HL-60 (cell line): ENCODE results near the gene GPD2.

Experiments used
- GABPA ChIP-seq: IDR thresholded peaks from 2 replicates; pipeline ENCODE4 v1.6.1; 2012; ENCODE audit warnings: low read depth
- POLR2AphosphoS5 ChIP-seq: IDR thresholded peaks from 2 replicates; pipeline ENCODE4 v1.6.1; 2012; ENCODE audit warnings: low read depth
- SPI1 ChIP-seq: IDR thresholded peaks from 2 replicates; pipeline ENCODE4 v1.6.1; 2012; ENCODE audit warnings: low read depth, mild to moderate bottlenecking, borderline replicate concordance
- TF ChIP-seq, protein P1 (sequence below): IDR thresholded peaks from one replicate; pipeline ENCODE4 v1.5.1; 2011; ENCODE audit warnings: low read length, control low read depth, inconsistent platforms; ENCODE audit not compliant: insufficient read depth
- TF ChIP-seq, protein P2 (sequence below): IDR thresholded peaks from 2 replicates; pipeline ENCODE4 v1.6.1; 2012; ENCODE audit warnings: low read depth; ENCODE audit not compliant: insufficient replicate concordance

DNA sequence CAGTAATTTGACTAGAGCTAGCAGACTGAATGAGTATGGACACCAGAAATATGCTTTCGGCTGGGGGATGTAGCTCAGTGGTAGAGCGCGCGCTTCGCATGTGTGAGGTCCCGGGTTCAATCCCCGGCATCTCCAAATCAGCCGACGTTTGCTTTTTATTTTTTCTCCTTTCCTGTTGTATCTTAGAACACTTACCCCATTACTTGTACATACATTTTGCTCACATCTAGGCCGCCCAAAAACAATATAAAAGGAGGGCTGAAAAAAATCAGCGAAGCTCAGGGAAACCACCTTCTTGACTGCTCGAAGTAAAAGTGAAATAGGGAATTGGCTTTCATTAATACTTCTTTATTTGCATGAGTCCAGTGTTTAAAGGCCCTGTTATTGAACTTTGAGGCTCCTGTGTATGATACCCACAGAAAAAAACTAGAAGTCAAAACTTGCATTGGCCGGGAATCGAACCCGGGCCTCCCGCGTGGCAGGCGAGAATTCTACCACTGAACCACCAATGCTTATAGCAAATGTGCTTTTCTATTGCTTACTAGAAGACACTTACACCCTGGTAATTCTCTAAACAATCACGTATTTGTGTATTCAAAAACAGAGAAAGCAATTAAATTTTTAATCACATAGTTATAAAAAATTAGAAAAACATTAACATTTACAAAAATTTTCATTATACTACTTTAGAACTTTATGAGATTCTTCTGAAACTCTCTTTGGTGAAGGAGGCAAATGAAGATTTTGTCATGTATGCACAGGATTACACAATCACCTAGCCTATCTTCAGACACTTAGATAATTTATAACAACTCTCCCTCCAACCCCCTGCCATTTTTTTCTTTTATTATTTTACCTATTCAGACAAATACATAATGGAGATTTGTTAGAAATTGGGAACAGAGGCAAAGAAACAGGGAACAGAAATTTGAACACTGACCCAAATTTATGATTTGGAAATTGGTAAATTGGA is 35.2 kb upstream of the GPD2 start:
- TF ChIP-seq, protein P1, sequence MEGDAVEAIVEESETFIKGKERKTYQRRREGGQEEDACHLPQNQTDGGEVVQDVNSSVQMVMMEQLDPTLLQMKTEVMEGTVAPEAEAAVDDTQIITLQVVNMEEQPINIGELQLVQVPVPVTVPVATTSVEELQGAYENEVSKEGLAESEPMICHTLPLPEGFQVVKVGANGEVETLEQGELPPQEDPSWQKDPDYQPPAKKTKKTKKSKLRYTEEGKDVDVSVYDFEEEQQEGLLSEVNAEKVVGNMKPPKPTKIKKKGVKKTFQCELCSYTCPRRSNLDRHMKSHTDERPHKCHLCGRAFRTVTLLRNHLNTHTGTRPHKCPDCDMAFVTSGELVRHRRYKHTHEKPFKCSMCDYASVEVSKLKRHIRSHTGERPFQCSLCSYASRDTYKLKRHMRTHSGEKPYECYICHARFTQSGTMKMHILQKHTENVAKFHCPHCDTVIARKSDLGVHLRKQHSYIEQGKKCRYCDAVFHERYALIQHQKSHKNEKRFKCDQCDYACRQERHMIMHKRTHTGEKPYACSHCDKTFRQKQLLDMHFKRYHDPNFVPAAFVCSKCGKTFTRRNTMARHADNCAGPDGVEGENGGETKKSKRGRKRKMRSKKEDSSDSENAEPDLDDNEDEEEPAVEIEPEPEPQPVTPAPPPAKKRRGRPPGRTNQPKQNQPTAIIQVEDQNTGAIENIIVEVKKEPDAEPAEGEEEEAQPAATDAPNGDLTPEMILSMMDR = no peak
- TF ChIP-seq POLR2AphosphoS5 = no peak
- TF ChIP-seq, protein P2, sequence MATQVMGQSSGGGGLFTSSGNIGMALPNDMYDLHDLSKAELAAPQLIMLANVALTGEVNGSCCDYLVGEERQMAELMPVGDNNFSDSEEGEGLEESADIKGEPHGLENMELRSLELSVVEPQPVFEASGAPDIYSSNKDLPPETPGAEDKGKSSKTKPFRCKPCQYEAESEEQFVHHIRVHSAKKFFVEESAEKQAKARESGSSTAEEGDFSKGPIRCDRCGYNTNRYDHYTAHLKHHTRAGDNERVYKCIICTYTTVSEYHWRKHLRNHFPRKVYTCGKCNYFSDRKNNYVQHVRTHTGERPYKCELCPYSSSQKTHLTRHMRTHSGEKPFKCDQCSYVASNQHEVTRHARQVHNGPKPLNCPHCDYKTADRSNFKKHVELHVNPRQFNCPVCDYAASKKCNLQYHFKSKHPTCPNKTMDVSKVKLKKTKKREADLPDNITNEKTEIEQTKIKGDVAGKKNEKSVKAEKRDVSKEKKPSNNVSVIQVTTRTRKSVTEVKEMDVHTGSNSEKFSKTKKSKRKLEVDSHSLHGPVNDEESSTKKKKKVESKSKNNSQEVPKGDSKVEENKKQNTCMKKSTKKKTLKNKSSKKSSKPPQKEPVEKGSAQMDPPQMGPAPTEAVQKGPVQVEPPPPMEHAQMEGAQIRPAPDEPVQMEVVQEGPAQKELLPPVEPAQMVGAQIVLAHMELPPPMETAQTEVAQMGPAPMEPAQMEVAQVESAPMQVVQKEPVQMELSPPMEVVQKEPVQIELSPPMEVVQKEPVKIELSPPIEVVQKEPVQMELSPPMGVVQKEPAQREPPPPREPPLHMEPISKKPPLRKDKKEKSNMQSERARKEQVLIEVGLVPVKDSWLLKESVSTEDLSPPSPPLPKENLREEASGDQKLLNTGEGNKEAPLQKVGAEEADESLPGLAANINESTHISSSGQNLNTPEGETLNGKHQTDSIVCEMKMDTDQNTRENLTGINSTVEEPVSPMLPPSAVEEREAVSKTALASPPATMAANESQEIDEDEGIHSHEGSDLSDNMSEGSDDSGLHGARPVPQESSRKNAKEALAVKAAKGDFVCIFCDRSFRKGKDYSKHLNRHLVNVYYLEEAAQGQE = no peak
- no peak for TF ChIP-seq SPI1
- no peak; the same call in 1 of the 2 replicates for TF ChIP-seq GABPA
